ENCODE data around the gene LRRC23. TPM values are rescaled to one million over a fixed set of nuclear protein-coding genes. Genes with fewer than 3 reads are reported as not detected.

LRRC23 gene
- 7.3 and 16.7 TPM in 2 replicates for total RNA-seq

DNA sequence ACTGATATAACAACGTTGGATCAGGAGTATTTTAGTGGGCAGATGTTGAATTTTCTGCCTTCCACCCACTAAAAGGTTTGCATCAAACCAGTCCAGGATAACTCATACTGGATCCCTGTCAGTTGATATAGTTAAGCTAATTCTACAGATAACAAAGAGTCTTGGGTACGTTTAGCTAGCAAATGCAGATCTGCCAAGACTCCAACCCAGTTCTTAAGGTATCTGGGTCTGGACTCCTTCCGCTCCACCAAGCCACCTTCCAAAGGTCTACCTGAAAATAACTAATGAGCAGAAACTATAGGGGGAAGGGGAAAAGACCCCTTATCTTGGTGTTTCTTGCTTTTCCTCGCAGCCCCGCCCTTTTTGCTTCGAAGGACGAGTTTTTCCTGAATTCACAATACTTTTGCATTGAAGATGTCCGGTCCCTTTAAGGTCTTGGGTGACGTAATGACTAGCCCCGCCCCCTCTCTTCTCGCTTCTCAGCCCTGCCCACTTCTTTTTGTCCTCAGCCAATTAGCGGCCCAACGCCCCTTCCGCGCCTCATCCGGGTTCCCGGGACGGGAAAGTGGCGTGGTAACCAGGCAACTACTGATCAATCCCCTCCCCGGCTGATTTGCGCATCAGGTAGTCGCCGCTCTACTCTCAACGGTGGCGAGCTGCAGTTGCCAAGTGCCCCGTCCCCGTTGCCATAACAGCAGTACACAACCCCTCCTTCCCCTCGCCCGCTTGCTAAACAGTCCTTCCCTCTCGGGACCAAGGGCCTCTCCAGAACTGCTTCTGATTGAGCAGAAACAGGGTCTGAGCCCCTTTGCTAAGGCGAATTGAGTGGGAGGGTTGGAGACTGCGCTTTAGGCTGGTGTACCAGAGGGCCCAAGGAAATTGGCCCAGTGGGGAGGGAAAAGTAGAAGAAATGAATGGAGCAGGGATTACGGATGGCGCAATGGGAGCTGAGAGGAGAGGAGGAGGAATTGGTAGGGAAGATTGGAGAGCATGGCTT lies at the start of gene LRRC23:
Gene LRRC23 (plus strand): TSS at position 543 of the 997 bp plus-strand sequence. CDS start 812 bp downstream, outside the sequence.

DNA sequence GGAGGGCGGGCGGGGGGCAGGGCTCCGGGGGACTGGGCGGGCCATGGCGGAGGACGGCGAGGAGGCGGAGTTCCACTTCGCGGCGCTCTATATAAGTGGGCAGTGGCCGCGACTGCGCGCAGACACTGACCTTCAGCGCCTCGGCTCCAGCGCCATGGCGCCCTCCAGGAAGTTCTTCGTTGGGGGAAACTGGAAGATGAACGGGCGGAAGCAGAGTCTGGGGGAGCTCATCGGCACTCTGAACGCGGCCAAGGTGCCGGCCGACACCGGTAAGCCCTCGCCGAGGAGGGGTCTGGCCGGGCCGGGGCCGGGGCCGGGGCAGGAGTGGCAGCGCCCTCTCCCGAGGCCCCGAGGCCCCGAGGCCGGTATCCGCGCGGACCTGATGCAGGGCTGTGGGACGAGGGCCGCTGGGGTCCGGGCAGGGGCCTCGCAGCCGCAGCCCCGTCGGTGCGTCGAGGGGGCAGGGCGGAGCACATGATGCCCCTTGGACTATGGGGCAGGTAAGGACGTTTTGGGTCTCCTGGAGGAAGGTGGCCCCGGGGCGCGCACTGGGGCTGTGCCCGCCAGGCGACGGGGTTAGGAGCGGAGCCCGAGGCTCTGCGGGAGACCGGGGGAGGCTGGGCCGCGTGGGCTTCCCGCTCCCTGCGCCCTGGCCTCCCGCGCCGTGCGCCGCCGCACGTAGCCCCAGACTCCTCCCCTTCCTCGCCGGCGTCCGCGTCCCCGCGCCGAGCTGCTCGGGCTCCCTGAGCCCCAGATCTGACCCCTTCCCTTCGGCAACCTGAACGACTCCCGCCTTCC lies 37.0 kb upstream of the LRRC23 start, which contains the start of gene TPI1:
Gene TPI1 (plus strand): TSS at position 119 of the 798 bp plus-strand sequence. CDS start 36 bp downstream, at position 155.

DNA sequence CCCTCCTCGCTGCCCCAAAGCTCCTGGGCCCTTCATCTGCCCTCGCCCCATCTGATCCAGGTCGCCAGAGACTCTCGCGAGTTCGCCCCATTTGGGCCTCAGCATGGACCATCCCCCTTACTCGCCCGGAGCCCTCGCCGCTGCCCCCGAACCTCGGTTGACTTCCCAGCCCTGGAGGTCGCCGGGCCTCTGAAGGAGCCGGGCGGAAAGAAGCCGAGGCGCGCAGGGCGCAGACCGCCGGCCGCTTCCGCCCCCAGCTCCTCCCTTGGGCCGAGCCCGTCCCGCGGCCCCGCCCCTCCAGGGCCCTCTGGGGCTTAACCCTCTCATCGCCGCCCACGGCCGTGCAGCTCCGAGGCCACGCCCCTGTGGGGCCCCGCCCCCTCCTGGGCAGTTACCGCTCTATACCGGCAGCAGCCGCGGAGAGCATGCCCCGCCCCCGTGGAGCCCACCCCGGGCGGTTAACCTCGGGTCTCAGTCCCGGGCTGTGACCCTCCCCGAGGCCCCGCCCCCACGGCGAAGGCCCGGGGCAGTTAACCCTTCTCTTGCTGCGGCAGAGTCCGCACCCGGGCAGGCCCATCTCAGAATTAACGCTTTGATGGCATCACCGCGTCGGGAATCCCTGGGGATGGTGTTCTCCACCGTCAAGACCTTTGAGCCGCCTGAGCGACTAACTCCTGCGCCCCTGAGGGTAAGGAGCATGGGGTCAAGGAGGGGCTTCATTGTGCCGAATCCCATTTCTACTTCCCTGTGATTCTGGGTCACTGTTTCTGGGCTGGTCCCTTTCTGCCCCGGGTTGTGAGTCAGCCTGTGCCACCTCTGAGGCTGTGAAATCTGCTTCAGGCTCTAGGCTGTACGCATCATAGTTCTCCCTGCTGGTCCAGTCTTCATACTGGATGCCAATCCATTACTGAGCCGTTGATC lies 31.3 kb upstream of the LRRC23 start, which contains the start of gene SPSB2:
Gene SPSB2 (minus strand): TSS at position 210 of the 921 bp plus-strand sequence. CDS start 402 bp downstream, outside the sequence.

GRCh38 chr12:6914246-6914946 lies 9.8 kb downstream of the LRRC23 start, which contains the start of gene ENO2:
Gene ENO2 (plus strand): TSS chr12:6914580. CDS start chr12:6915833, 1,253 bp downstream.

GRCh38 chr12:6927379-6928021 lies 22.9 kb downstream of the LRRC23 start, which contains the start of gene ATN1:
Gene ATN1 (plus strand): TSS chr12:6927959. CDS start chr12:6934002, 6,043 bp downstream.

GRCh38 chr12:6943722-6944380 lies 39.2 kb downstream of the LRRC23 start, which contains the start of the genes C12orf57 and RNU7-1:
Gene C12orf57 (plus strand): TSS chr12:6944022. CDS start chr12:6944122, 100 bp downstream.
Gene RNU7-1 (plus strand): TSS chr12:6943816.

GRCh38 chr12:6950811-6951540 lies 46.4 kb downstream of the LRRC23 start, which contains the start of gene PTPN6:
Gene PTPN6 (plus strand): TSS chr12:6951356. CDS start chr12:6951513, 157 bp downstream.

Other genes starting within 250 kb of the LRRC23 start
- 39.3 TPM in 2 replicates for gene ING4, start 241.7 kb upstream of the LRRC23 start, total RNA-seq
- 20.0 and 20.5 TPM in 2 replicates for gene ZNF384, start 215.4 kb upstream of the LRRC23 start, total RNA-seq
- gene PIANP, start 204.0 kb upstream of the LRRC23 start, total RNA-seq: not detected in 2 replicates
- gene COPS7A, start 180.8 kb upstream of the LRRC23 start, total RNA-seq: 74.9 and 87.5 TPM in 2 replicates
- 124 and 127 TPM in 2 replicates for gene MLF2, start 151.7 kb upstream of the LRRC23 start, total RNA-seq
- 203 and 226 TPM in 2 replicates for gene PTMS, start 138.5 kb upstream of the LRRC23 start, total RNA-seq
- gene LAG3, start 132.3 kb upstream of the LRRC23 start, total RNA-seq: 0.06 and 0.10 TPM in 2 replicates
- gene CD4, start 115.3 kb upstream of the LRRC23 start, total RNA-seq: 0.49 and 0.75 TPM in 2 replicates
- gene GPR162, start 83.0 kb upstream of the LRRC23 start, total RNA-seq: 1.0 and 2.2 TPM in 2 replicates
- gene P3H3, start 76.4 kb upstream of the LRRC23 start, total RNA-seq: 66.9 and 86.2 TPM in 2 replicates
- 0.20 and 2.4 TPM in 2 replicates for gene GNB3, start 63.9 kb upstream of the LRRC23 start, total RNA-seq
- 0.88 and 1.8 TPM in 2 replicates for gene CDCA3, start 53.5 kb upstream of the LRRC23 start, total RNA-seq
- 43.2 and 48.2 TPM in 2 replicates for gene USP5, start 52.7 kb upstream of the LRRC23 start, total RNA-seq
- gene TPI1, start 37.3 kb upstream of the LRRC23 start, total RNA-seq: 800 and 891 TPM in 2 replicates
- 8.2 and 8.3 TPM in 2 replicates for gene SPSB2, start 31.5 kb upstream of the LRRC23 start, total RNA-seq
- 11.4 and 13.7 TPM in 2 replicates for gene ENO2, start 9.8 kb downstream of the LRRC23 start, total RNA-seq
- 74.3 and 74.9 TPM in 2 replicates for gene ATN1, start 23.1 kb downstream of the LRRC23 start, total RNA-seq
- not detected in 2 replicates for gene RNU7-1, start 39.0 kb downstream of the LRRC23 start, total RNA-seq
- 335 and 341 TPM in 2 replicates for gene C12orf57, start 39.2 kb downstream of the LRRC23 start, total RNA-seq
- 0.20 TPM in 1 of 2 replicates, not detected in the other for gene PTPN6, start 46.5 kb downstream of the LRRC23 start, total RNA-seq
- 189 and 216 TPM in 2 replicates for gene PHB2, start 65.8 kb downstream of the LRRC23 start, total RNA-seq
- gene EMG1, start 66.1 kb downstream of the LRRC23 start, total RNA-seq: 20.2 and 22.3 TPM in 2 replicates
- 32.1 and 35.9 TPM in 2 replicates for gene LPCAT3, start 113.7 kb downstream of the LRRC23 start, total RNA-seq
- 537 and 545 TPM in 2 replicates for gene C1S, start 155.9 kb downstream of the LRRC23 start, total RNA-seq
- gene C1R, start 187.6 kb downstream of the LRRC23 start, total RNA-seq: 903 and 1,151 TPM in 2 replicates
- 96.4 and 105 TPM in 2 replicates for gene C1RL, start 204.4 kb downstream of the LRRC23 start, total RNA-seq
- not detected in 2 replicates for gene RBP5, start 224.1 kb downstream of the LRRC23 start, total RNA-seq
- gene CLSTN3, start 225.5 kb downstream of the LRRC23 start, total RNA-seq: 8.7 and 13.9 TPM in 2 replicates